Measurements from ENCODE around the gene OR6B1. TPM values are rescaled to one million over a fixed set of nuclear protein-coding genes. Genes with fewer than 3 reads are reported as not detected.

The OR6B1 gene
- total and polyA plus RNA-seq, 2 of the 8 experiments (the other 6 are each of a cell fraction or from before 2014, with no cell fraction given): not detected

DNA sequence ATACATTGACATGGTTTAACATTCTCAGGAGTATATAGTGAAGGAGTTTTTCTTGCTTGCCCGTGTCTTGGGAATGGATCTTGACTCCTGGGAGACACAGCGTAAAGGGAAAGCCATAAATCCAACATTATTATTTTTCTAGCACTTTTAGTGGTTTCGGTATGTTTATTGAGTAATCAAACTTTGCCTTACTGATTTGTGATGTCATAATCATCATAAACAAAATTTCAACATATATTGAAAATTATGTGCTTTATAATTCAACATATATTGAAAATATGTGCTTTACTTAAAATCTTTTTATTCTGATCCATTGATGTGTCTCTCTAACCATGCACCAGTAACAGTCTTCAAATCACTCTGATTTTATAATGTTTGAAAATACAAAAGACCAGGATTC is 28.4 kb downstream of the OR6B1 start:
- ChIA-PET POLR2A (ENCODE audit: partially characterized antibody) (no interaction called here), CTCF (ENCODE audit: partially characterized antibody) (interaction anchor here (1.0 to 2.4 kb wide), 5 partner anchors 10 to 140 kb away, joined by 3 to 5 read pairs (median 4); no protein-coding TSS in a partner anchor)
- Histone ChIP-seq H3K4me3 (ENCODE audit: extremely low read depth in 1 of 4, insufficient read depth in 2 of 4, low read depth in 3 of 4, low read length in 4 of 4) (no peak overlapping the region), H3K4ac (replicated peaks; ENCODE audit: insufficient read length, low read depth, low read length) (no peak overlapping the region), H3K14ac (ENCODE audit: insufficient read length) (no peak overlapping the region), H3K56ac (replicated peaks; ENCODE audit: insufficient read length, low read depth, low read length) (no peak overlapping the region), H2BK120ac (replicated peaks; ENCODE audit: low read depth, low read length) (no peak overlapping the region), H4K8ac (ENCODE audit: extremely low read depth, insufficient read depth, low read length) (no peak overlapping the region), H3K9ac (replicated peaks in 1 of 4; ENCODE audit: extremely low read depth in 1 of 4, low read depth in 3 of 4, low read length in 3 of 4) (no peak overlapping the region), H3K4me2 (ENCODE audit: insufficient read depth in 1 of 2, low read depth in 2 of 2, low read length in 2 of 2) (no peak overlapping the region), H3K79me1 (ENCODE audit: low read depth, low read length) (no peaks in the 10 kb centered on the region), H3K23me2 (ENCODE audit: low read depth, low read length) (no peaks in the 10 kb centered on the region), H3K18ac (ENCODE audit: extremely low read depth, low read length) (no peak overlapping the region), H2BK20ac (ENCODE audit: low read length) (no peak overlapping the region), H3K27me3 (replicated peaks in 1 of 4; ENCODE audit: control insufficient read depth in 3 of 4, extremely low read depth in 1 of 4, insufficient read depth in 3 of 4, low read length in 3 of 4) (no peaks in the 10 kb centered on the region), H3K27ac (ENCODE audit: low read depth, low read length) (no peak overlapping the region), H3K79me2 (ENCODE audit: control insufficient read depth in 1 of 2, insufficient read depth in 2 of 2, low read length in 2 of 2) (no peaks in the 10 kb centered on the region), H3K23ac (ENCODE audit: insufficient read length) (no peak overlapping the region), H3K36me3 (ENCODE audit: control insufficient read depth in 2 of 4, insufficient read depth in 4 of 4, low read length in 3 of 4) (no peaks in the 10 kb centered on the region), H2AK5ac (ENCODE audit: low read depth, low read length) (no peak overlapping the region), H4K5ac (ENCODE audit: insufficient read length, low read depth, low read length) (no peak overlapping the region), H4K20me1 (replicated peaks in 1 of 2; ENCODE audit: control insufficient read depth in 1 of 2, insufficient read depth in 2 of 2, low read length in 2 of 2) (no peaks in the 10 kb centered on the region), H2AFZ (ENCODE audit: low read length) (no peak overlapping the region), H4K91ac (replicated peaks; ENCODE audit: insufficient read length, low read length) (no peak overlapping the region), H3K4me1 (replicated peaks in 1 of 4; ENCODE audit: control insufficient read depth in 3 of 4, insufficient read depth in 4 of 4, low read length in 3 of 4) (no peaks in the 10 kb centered on the region), H3K9me3 (ENCODE audit: insufficient read depth in 2 of 2, low read depth in 1 of 2, low read length in 1 of 2) (no peaks in the 10 kb centered on the region), H2BK5ac (ENCODE audit: low read depth, low read length) (no peak overlapping the region), H2BK15ac (ENCODE audit: low read length) (no peak overlapping the region), H2BK12ac (ENCODE audit: low read depth, low read length) (no peak overlapping the region)
- FAIRE-seq (no peak), DNase-seq (ENCODE audit: low read depth in 1 of 2, low spot score in 2 of 2) (no peak)
- WGBS, 2 experiments (ENCODE audit: extremely low coverage in 1 of 2, insufficient coverage in 1 of 2, insufficient read length in 1 of 2, insufficient replicate concordance in 2 of 2, low coverage in 1 of 2, low lambda C conversion rate in 2 of 2, missing lambda C conversion rate in 1 of 2): 93% methylated on average over 3 of the region's 3 CpGs; no CpG with 5 or more reads in 1 of the 2 experiments

Measured in H1 (cell line).